Measurements from ENCODE around the gene IFT88. TPM values are rescaled to one million over a fixed set of nuclear protein-coding genes. Genes with fewer than 3 reads are reported as not detected.

Gene IFT88
- total and polyA plus RNA-seq, 4 donors, result 7.1 to 18.7 (median 10.5) TPM

DNA sequence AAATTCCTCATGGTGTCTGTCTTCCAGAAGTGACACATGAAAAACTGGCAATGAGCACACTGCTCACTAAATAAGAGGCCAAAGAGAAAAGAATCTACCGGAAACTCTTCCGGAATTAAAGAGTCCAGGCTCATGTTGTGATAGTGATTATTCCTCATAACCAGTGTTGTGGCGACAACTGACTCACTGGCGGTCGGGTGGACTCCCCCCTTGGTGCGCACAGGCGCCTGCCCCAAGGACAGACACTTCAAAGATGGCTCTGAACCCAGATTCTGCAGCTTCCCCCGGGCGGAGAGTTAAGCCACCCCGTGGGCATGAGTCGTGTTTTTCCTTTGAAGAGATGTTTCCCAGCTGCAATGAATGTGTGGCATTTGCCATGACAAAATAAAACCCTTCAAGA lies 146.8 kb downstream of the IFT88 start:
- H3K36me3 ChIP-seq (ENCODE audit: control insufficient read depth in 4 of 4, insufficient read depth in 3 of 4, low read depth in 1 of 4, low read length in 3 of 4), result no peaks in the 10 kb centered on the region
- peaks cover 0 to 7% (median 4%) of the 10 kb centered on the region in 4 donors for H3K4me1 ChIP-seq (ENCODE audit: control insufficient read depth in 4 of 4, insufficient read depth in 4 of 4, low read length in 3 of 4)
- no peak overlapping the region for H3K9ac ChIP-seq (ENCODE audit: low read depth in 1 of 2, low read length in 2 of 2)
- no peak overlapping the region for H3K4me3 ChIP-seq (ENCODE audit: low read depth in 1 of 3, low read length in 3 of 3)
- WGBS, result 79% methylated on average over 11 of the region's 11 CpGs
- H3K9me3 ChIP-seq (ENCODE audit: control insufficient read depth in 4 of 4, low read length in 3 of 4), result no peaks in the 10 kb centered on the region
- H3K27me3 ChIP-seq (ENCODE audit: control insufficient read depth in 4 of 4, insufficient read depth in 4 of 4, low read length in 3 of 4), result no peaks in the 10 kb centered on the region
- DNase-seq (ENCODE audit: low spot score), result no peak
- TF ChIP-seq NR2F2 (IDR thresholded peaks at IDR 0.05) (no peak), HNF4G (IDR thresholded peaks at IDR 0.05) (no peak), TAF1 (conservative IDR thresholded peaks at IDR 0.05) (no peak), FOXA2 (IDR thresholded peaks at IDR 0.05) (no peak), RXRA (IDR thresholded peaks at IDR 0.05) (no peak), SP1 (IDR thresholded peaks at IDR 0.05) (no peak), EGR1 (IDR thresholded peaks at IDR 0.05; ENCODE audit: low read depth in 2 of 2) (no peak), YY1 (IDR thresholded peaks at IDR 0.05) (no peak), HNF4A (conservative IDR thresholded peaks at IDR 0.05) (no peak), JUND (IDR thresholded peaks at IDR 0.05) (no peak), GABPA (IDR thresholded peaks at IDR 0.05 in 1 of 2, conservative IDR thresholded peaks at IDR 0.05 in 1 of 2) (no peak)
- TF ChIP-seq, protein P1, sequence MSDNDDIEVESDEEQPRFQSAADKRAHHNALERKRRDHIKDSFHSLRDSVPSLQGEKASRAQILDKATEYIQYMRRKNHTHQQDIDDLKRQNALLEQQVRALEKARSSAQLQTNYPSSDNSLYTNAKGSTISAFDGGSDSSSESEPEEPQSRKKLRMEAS (IDR thresholded peaks at IDR 0.05), result no peak
- TF ChIP-seq, protein P2, sequence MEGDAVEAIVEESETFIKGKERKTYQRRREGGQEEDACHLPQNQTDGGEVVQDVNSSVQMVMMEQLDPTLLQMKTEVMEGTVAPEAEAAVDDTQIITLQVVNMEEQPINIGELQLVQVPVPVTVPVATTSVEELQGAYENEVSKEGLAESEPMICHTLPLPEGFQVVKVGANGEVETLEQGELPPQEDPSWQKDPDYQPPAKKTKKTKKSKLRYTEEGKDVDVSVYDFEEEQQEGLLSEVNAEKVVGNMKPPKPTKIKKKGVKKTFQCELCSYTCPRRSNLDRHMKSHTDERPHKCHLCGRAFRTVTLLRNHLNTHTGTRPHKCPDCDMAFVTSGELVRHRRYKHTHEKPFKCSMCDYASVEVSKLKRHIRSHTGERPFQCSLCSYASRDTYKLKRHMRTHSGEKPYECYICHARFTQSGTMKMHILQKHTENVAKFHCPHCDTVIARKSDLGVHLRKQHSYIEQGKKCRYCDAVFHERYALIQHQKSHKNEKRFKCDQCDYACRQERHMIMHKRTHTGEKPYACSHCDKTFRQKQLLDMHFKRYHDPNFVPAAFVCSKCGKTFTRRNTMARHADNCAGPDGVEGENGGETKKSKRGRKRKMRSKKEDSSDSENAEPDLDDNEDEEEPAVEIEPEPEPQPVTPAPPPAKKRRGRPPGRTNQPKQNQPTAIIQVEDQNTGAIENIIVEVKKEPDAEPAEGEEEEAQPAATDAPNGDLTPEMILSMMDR (IDR thresholded peaks at IDR 0.05; ENCODE audit: low read depth, low read length, missing input control), result no peak
- TF ChIP-seq, protein P3, sequence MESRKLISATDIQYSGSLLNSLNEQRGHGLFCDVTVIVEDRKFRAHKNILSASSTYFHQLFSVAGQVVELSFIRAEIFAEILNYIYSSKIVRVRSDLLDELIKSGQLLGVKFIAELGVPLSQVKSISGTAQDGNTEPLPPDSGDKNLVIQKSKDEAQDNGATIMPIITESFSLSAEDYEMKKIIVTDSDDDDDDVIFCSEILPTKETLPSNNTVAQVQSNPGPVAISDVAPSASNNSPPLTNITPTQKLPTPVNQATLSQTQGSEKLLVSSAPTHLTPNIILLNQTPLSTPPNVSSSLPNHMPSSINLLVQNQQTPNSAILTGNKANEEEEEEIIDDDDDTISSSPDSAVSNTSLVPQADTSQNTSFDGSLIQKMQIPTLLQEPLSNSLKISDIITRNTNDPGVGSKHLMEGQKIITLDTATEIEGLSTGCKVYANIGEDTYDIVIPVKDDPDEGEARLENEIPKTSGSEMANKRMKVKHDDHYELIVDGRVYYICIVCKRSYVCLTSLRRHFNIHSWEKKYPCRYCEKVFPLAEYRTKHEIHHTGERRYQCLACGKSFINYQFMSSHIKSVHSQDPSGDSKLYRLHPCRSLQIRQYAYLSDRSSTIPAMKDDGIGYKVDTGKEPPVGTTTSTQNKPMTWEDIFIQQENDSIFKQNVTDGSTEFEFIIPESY (IDR thresholded peaks at IDR 0.05), result no peak
- TF ChIP-seq, protein P4, sequence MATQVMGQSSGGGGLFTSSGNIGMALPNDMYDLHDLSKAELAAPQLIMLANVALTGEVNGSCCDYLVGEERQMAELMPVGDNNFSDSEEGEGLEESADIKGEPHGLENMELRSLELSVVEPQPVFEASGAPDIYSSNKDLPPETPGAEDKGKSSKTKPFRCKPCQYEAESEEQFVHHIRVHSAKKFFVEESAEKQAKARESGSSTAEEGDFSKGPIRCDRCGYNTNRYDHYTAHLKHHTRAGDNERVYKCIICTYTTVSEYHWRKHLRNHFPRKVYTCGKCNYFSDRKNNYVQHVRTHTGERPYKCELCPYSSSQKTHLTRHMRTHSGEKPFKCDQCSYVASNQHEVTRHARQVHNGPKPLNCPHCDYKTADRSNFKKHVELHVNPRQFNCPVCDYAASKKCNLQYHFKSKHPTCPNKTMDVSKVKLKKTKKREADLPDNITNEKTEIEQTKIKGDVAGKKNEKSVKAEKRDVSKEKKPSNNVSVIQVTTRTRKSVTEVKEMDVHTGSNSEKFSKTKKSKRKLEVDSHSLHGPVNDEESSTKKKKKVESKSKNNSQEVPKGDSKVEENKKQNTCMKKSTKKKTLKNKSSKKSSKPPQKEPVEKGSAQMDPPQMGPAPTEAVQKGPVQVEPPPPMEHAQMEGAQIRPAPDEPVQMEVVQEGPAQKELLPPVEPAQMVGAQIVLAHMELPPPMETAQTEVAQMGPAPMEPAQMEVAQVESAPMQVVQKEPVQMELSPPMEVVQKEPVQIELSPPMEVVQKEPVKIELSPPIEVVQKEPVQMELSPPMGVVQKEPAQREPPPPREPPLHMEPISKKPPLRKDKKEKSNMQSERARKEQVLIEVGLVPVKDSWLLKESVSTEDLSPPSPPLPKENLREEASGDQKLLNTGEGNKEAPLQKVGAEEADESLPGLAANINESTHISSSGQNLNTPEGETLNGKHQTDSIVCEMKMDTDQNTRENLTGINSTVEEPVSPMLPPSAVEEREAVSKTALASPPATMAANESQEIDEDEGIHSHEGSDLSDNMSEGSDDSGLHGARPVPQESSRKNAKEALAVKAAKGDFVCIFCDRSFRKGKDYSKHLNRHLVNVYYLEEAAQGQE (IDR thresholded peaks at IDR 0.05), result no peak
- H3K27ac ChIP-seq (ENCODE audit: low read depth in 1 of 2, low read length in 2 of 2), result no peak overlapping the region

DNA sequence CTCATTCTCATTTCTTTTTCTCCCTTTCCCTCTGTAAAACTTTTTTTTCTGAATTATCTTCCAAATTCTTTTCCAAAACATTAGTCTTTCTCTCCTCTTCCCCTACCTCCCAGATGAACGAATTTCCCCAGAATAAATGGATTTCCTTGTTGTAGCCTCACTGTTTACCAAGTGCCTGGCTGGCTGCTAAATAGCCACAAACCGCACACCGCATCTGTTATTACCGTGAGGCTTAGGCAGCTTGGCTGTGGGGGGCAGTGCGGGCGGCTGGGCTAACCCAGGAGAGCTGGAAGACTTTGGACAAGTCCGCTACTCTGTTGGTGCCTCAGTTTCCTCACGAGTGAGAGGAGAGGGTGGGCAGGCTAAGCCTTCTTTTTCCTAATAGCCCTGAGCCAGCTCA lies 147.2 kb downstream of the IFT88 start:
- no peak overlapping the region for H3K4me3 ChIP-seq (ENCODE audit: low read depth in 1 of 3, low read length in 3 of 3)
- H3K9ac ChIP-seq (ENCODE audit: low read depth in 1 of 2, low read length in 2 of 2), result no peak overlapping the region
- no peak overlapping the region for H3K27ac ChIP-seq (ENCODE audit: low read depth in 1 of 2, low read length in 2 of 2)
- no peaks in the 10 kb centered on the region for H3K36me3 ChIP-seq (ENCODE audit: control insufficient read depth in 4 of 4, insufficient read depth in 3 of 4, low read depth in 1 of 4, low read length in 3 of 4)
- H3K27me3 ChIP-seq (ENCODE audit: control insufficient read depth in 4 of 4, insufficient read depth in 4 of 4, low read length in 3 of 4), result no peaks in the 10 kb centered on the region
- no peak for DNase-seq (ENCODE audit: low spot score)
- WGBS, result 74% methylated on average over 8 of the region's 8 CpGs
- no peaks in the 10 kb centered on the region for H3K9me3 ChIP-seq (ENCODE audit: control insufficient read depth in 4 of 4, low read length in 3 of 4)
- peaks cover 0 to 7% (median 4%) of the 10 kb centered on the region in 4 donors for H3K4me1 ChIP-seq (ENCODE audit: control insufficient read depth in 4 of 4, insufficient read depth in 4 of 4, low read length in 3 of 4)
- TF ChIP-seq FOXA2 (IDR thresholded peaks at IDR 0.05), result no peak
- TF ChIP-seq HNF4G (IDR thresholded peaks at IDR 0.05), result no peak
- no peak for TF ChIP-seq YY1 (IDR thresholded peaks at IDR 0.05)
- TF ChIP-seq HNF4A (conservative IDR thresholded peaks at IDR 0.05), result no peak
- TF ChIP-seq TAF1 (conservative IDR thresholded peaks at IDR 0.05), result no peak
- no peak for TF ChIP-seq JUND (IDR thresholded peaks at IDR 0.05)
- TF ChIP-seq RXRA (IDR thresholded peaks at IDR 0.05), result no peak
- TF ChIP-seq, protein P4 (IDR thresholded peaks at IDR 0.05), result no peak
- TF ChIP-seq, protein P1 (IDR thresholded peaks at IDR 0.05), result no peak
- no peak for TF ChIP-seq RAD21 (IDR thresholded peaks at IDR 0.05)
- TF ChIP-seq EGR1 (IDR thresholded peaks at IDR 0.05; ENCODE audit: low read depth in 2 of 2), result no peak
- TF ChIP-seq, protein P5, sequence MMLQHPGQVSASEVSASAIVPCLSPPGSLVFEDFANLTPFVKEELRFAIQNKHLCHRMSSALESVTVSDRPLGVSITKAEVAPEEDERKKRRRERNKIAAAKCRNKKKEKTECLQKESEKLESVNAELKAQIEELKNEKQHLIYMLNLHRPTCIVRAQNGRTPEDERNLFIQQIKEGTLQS (IDR thresholded peaks at IDR 0.05), result no peak
- no peak for TF ChIP-seq GABPA (IDR thresholded peaks at IDR 0.05 in 1 of 2, conservative IDR thresholded peaks at IDR 0.05 in 1 of 2)
- TF ChIP-seq, protein P3 (IDR thresholded peaks at IDR 0.05), result no peak

Measured in liver (tissue), 9 donors.